Mucosa of stomach (tissue), 1 donor: ENCODE results near the gene EXOC2.

Experiments
- H3K27me3 ChIP-seq: one replicate; pipeline ENCODE4 v1.7.0; 2013; ENCODE audit warnings: mild to moderate bottlenecking, low read length; ENCODE audit not compliant: control insufficient read depth, insufficient read depth
- H3K36me3 ChIP-seq: one replicate; pipeline ENCODE4 v1.7.0; 2013; ENCODE audit warnings: low read length; ENCODE audit not compliant: control insufficient read depth, insufficient read depth
- H3K4me1 ChIP-seq: one replicate; pipeline ENCODE4 v1.7.0; 2013; ENCODE audit warnings: mild to moderate bottlenecking, low read length; ENCODE audit not compliant: control insufficient read depth, insufficient read depth
- H3K4me3 ChIP-seq: one replicate; pipeline ENCODE4 v1.7.0; 2013; ENCODE audit warnings: low read length
- H3K9ac ChIP-seq: one replicate; pipeline ENCODE4 v1.7.0; 2013; ENCODE audit warnings: mild to moderate bottlenecking, low read length, moderate library complexity
- H3K9me3 ChIP-seq: one replicate; pipeline ENCODE4 v1.7.0; 2013; ENCODE audit warnings: mild to moderate bottlenecking, low read length, moderate library complexity; ENCODE audit not compliant: control insufficient read depth
- donor health status: Pancreatic carcinoma.

Gene EXOC2

GRCh38 chr6:492178-492577, 200.8 kb downstream of the EXOC2 start:
- no peaks in the 10 kb centered on the region for H3K4me1 ChIP-seq
- H3K27me3 ChIP-seq, result no peaks in the 10 kb centered on the region
- H3K9ac ChIP-seq, result no peak overlapping the region
- no peaks in the 10 kb centered on the region for H3K9me3 ChIP-seq
- H3K36me3 ChIP-seq, result no peaks in the 10 kb centered on the region
- no peak overlapping the region for H3K4me3 ChIP-seq

GRCh38 chr6:491233-491632, 201.7 kb downstream of the EXOC2 start:
- no peaks in the 10 kb centered on the region for H3K27me3 ChIP-seq
- no peak overlapping the region for H3K4me3 ChIP-seq
- H3K9me3 ChIP-seq, result no peaks in the 10 kb centered on the region
- no peaks in the 10 kb centered on the region for H3K4me1 ChIP-seq
- H3K36me3 ChIP-seq, result no peaks in the 10 kb centered on the region
- no peak overlapping the region for H3K9ac ChIP-seq

GRCh38 chr6:490251-491037, 202.5 kb downstream of the EXOC2 start:
- Histone ChIP-seq H3K4me1 (no peaks in the 10 kb centered on the region), H3K9ac (no peak overlapping the region), H3K36me3 (no peaks in the 10 kb centered on the region), H3K9me3 (no peaks in the 10 kb centered on the region), H3K4me3 (no peak overlapping the region), H3K27me3 (no peaks in the 10 kb centered on the region)

- Histone ChIP-seq H3K4me1 (no peaks in the 10 kb centered on the region), H3K9me3 (no peaks in the 10 kb centered on the region), H3K27me3 (no peaks in the 10 kb centered on the region), H3K36me3 (no peaks in the 10 kb centered on the region), H3K9ac (no peak overlapping the region), H3K4me3 (no peak overlapping the region)
Observed at GRCh38 chr6:489762-490161, 203.2 kb downstream of the EXOC2 start.

- Histone ChIP-seq H3K4me1 (no peaks in the 10 kb centered on the region), H3K9me3 (no peaks in the 10 kb centered on the region), H3K27me3 (no peaks in the 10 kb centered on the region), H3K36me3 (no peaks in the 10 kb centered on the region), H3K9ac (no peak overlapping the region), H3K4me3 (no peak overlapping the region)
Observed at GRCh38 chr6:489001-489400, 203.9 kb downstream of the EXOC2 start.

- Histone ChIP-seq H3K36me3 (no peaks in the 10 kb centered on the region), H3K27me3 (no peaks in the 10 kb centered on the region), H3K4me3 (no peak overlapping the region), H3K9ac (no peak overlapping the region), H3K9me3 (no peaks in the 10 kb centered on the region), H3K4me1 (no peaks in the 10 kb centered on the region)
Observed at GRCh38 chr6:487956-488355, 205.0 kb downstream of the EXOC2 start.

- no peak overlapping the region for H3K4me3 ChIP-seq
- no peaks in the 10 kb centered on the region for H3K27me3 ChIP-seq
- H3K4me1 ChIP-seq, result no peaks in the 10 kb centered on the region
- H3K9me3 ChIP-seq, result no peaks in the 10 kb centered on the region
- H3K36me3 ChIP-seq, result no peaks in the 10 kb centered on the region
- no peak overlapping the region for H3K9ac ChIP-seq
Observed at GRCh38 chr6:485655-486170, 207.2 kb downstream of the EXOC2 start.

GRCh38 chr6:484746-485145, 208.2 kb downstream of the EXOC2 start:
- Histone ChIP-seq H3K9ac (no peak overlapping the region), H3K36me3 (no peaks in the 10 kb centered on the region), H3K4me3 (no peak overlapping the region), H3K4me1 (no peaks in the 10 kb centered on the region), H3K27me3 (no peaks in the 10 kb centered on the region), H3K9me3 (no peaks in the 10 kb centered on the region)

GRCh38 chr6:484086-484745, 208.7 kb downstream of the EXOC2 start:
- Histone ChIP-seq H3K9me3 (no peaks in the 10 kb centered on the region), H3K4me3 (no peak overlapping the region), H3K36me3 (no peaks in the 10 kb centered on the region), H3K27me3 (no peaks in the 10 kb centered on the region), H3K9ac (no peak overlapping the region), H3K4me1 (no peaks in the 10 kb centered on the region)

- Histone ChIP-seq H3K4me3 (no peak overlapping the region), H3K4me1 (no peaks in the 10 kb centered on the region), H3K9me3 (no peaks in the 10 kb centered on the region), H3K9ac (no peak overlapping the region), H3K36me3 (no peaks in the 10 kb centered on the region), H3K27me3 (peaks cover 6% of the 10 kb centered on the region)
Observed at GRCh38 chr6:475314-475713, 217.6 kb downstream of the EXOC2 start.

- Histone ChIP-seq H3K27me3 (peaks cover 6% of the 10 kb centered on the region), H3K4me1 (no peaks in the 10 kb centered on the region), H3K36me3 (no peaks in the 10 kb centered on the region), H3K4me3 (no peak overlapping the region), H3K9ac (no peak overlapping the region), H3K9me3 (no peaks in the 10 kb centered on the region)
Observed at GRCh38 chr6:474453-475185, 218.3 kb downstream of the EXOC2 start.
